BE2C (cell line): ENCODE data around the gene SPDYE4.

Experiments used
- DNase-seq: peaks from one replicate; pipeline ENCODE4 v3.0.0-alpha.2; 2020
- H3K27me3 ChIP-seq: fragments of 250-450 bp; sonication (Bioruptor Pico); 2 replicates; pipeline ENCODE4 v1.5.1; 2020; ENCODE audit warnings: mild to moderate bottlenecking
- H3K36me3 ChIP-seq: fragments of 250-450 bp; sonication (Bioruptor Pico); 2 replicates; pipeline ENCODE4 v1.5.1; 2020; ENCODE audit warnings: mild to moderate bottlenecking
- H3K4me1 ChIP-seq: fragments of 250-450 bp; sonication (Bioruptor Pico); 2 replicates; pipeline ENCODE4 v1.5.1; 2020
- H3K4me3 ChIP-seq: 2 replicates; pipeline ENCODE4 v1.5.1; 2011; ENCODE audit warnings: low read depth, low read length
- H3K9me3 ChIP-seq: fragments of 250-450 bp; sonication (Bioruptor Pico); 2 replicates; pipeline ENCODE4 v1.5.1; 2020
- TF ChIP-seq, protein P1 (sequence below): IDR thresholded peaks from 2 replicates; pipeline ENCODE4 v1.5.1; 2012; ENCODE audit warnings: mild to moderate bottlenecking, low read depth, low read length

SPDYE4 gene

DNA sequence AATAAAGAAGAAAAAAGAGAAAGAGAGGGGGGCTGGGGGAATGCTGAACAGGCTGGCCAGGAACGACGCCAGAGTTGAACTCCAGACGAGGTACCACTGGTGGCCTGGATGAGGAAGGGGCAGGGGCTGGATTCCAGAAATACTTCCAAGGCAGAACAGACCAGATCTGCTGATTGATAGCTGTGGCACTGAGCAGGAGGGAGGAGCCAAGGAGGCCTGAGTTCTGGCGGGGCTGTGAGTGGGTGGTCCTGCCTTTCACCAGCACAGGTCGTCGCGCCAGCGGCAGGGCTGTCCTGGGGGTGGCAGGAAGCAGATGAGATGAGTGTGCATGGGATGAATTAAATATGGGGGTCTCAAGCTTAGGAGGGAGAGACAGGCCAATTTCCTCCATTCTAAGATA, 19.2 kb downstream of the SPDYE4 start:
- no peaks in the 10 kb centered on the region for H3K4me1 ChIP-seq
- TF ChIP-seq, protein P1, sequence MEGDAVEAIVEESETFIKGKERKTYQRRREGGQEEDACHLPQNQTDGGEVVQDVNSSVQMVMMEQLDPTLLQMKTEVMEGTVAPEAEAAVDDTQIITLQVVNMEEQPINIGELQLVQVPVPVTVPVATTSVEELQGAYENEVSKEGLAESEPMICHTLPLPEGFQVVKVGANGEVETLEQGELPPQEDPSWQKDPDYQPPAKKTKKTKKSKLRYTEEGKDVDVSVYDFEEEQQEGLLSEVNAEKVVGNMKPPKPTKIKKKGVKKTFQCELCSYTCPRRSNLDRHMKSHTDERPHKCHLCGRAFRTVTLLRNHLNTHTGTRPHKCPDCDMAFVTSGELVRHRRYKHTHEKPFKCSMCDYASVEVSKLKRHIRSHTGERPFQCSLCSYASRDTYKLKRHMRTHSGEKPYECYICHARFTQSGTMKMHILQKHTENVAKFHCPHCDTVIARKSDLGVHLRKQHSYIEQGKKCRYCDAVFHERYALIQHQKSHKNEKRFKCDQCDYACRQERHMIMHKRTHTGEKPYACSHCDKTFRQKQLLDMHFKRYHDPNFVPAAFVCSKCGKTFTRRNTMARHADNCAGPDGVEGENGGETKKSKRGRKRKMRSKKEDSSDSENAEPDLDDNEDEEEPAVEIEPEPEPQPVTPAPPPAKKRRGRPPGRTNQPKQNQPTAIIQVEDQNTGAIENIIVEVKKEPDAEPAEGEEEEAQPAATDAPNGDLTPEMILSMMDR: no peak
- H3K4me3 ChIP-seq: no peak overlapping the region
- no peaks in the 10 kb centered on the region for H3K9me3 ChIP-seq
- no peak for DNase-seq
- no peaks in the 10 kb centered on the region for H3K27me3 ChIP-seq
- H3K36me3 ChIP-seq: no peaks in the 10 kb centered on the region

DNA sequence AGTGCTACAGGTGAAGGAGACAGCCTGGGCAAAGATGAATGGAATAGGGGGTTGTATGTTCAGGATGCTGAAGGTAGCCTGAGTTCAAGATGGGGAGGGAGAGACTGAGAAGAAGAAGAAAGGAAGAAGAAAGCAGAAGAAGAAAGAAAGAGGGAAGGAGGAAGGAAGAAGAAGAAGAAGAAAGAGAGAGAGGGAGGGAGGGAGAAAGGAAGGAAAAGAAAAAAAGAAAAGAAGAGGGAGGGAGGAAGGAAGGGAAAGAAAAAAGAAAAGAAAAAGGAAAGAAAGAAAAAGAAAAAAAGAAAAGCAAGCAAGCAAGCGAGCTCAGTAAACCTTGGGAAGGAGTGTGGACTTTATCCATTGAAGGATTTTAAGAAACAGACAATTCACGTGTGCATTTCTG, 21.6 kb downstream of the SPDYE4 start:
- Histone ChIP-seq H3K9me3 (no peaks in the 10 kb centered on the region), H3K4me3 (no peak overlapping the region), H3K27me3 (no peaks in the 10 kb centered on the region), H3K4me1 (no peaks in the 10 kb centered on the region), H3K36me3 (no peaks in the 10 kb centered on the region)
- DNase-seq: no peak
- TF ChIP-seq, protein P1: no peak

DNA sequence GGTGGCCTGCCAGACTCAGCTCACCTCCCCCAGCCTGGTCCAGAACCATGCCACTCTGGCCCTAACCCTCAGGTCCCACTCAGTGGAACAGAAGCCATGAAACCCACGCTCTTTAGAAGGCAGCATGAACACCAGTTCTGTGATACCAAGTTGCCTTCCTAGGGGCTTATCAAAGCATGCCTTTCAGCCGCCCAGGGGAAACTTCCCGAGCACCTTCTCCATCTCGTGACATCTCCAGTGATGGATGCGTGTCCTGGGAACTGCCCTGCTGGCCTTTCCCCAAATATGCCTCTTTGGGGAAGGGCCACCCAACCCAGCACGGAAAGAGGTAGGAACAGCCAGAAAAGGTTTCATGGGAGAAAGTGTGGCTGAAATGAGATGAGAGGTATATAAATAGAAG, 22.0 kb downstream of the SPDYE4 start:
- DNase-seq: no peak
- Histone ChIP-seq H3K36me3 (no peaks in the 10 kb centered on the region), H3K27me3 (no peaks in the 10 kb centered on the region), H3K9me3 (no peaks in the 10 kb centered on the region), H3K4me1 (no peaks in the 10 kb centered on the region), H3K4me3 (no peak overlapping the region)
- TF ChIP-seq, protein P1: no peak

DNA sequence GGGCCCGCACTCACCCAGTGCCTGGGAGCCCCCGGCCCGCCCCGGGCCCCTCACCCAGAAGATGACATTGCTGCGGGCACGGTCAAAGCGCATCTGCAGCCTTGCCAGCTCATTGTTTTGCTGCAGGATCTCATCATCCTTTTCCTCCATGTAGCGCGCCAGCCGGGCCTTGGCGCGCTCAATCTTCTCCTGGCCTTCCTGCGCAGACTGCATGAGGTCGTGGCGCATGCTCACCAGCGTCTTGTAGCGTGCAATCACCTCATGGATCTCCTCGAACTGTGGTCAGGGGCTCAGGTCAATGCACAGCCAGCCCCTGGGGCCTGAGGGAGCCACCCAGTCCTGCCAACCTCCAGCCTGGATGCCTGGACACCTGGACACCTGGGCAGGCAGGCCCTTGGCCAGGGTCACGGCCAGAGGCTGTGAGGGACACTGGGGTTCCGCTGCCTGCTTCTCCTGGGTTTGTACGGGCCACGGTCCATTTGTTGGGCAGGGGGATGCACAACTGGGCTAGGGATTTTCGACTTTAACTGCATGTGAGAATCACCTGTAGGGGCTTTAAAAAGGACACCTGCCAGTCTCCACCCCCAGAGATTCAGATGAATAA, 22.9 kb downstream of the SPDYE4 start:
- Histone ChIP-seq H3K36me3 (no peaks in the 10 kb centered on the region), H3K9me3 (no peaks in the 10 kb centered on the region), H3K4me1 (no peaks in the 10 kb centered on the region), H3K27me3 (no peaks in the 10 kb centered on the region), H3K4me3 (no peak overlapping the region)
- TF ChIP-seq, protein P1: no peak
- DNase-seq: no peak

DNA sequence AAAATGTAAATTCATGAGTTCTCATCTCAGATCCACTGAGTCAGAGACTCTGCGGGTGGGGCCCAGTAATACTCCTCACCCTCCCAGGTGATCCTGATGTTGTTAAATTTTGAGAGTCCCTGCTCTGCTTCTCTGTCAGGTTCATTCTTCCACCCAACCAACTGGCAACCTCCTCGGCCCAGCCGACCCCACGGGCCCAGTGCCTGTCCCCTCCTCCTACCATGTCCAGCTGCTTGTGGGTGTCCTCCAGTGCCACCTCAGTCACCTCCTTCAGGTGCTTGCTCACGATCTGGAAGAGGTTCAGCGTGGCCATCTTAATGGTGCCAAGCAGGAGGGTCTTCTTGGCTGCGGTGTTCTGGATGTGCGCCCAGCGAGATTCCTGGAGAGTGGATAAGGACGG, 23.5 kb downstream of the SPDYE4 start:
- DNase-seq: no peak
- H3K4me3 ChIP-seq: no peak overlapping the region
- H3K36me3 ChIP-seq: no peaks in the 10 kb centered on the region
- H3K4me1 ChIP-seq: no peaks in the 10 kb centered on the region
- no peaks in the 10 kb centered on the region for H3K9me3 ChIP-seq
- TF ChIP-seq, protein P1: no peak
- H3K27me3 ChIP-seq: no peaks in the 10 kb centered on the region

DNA sequence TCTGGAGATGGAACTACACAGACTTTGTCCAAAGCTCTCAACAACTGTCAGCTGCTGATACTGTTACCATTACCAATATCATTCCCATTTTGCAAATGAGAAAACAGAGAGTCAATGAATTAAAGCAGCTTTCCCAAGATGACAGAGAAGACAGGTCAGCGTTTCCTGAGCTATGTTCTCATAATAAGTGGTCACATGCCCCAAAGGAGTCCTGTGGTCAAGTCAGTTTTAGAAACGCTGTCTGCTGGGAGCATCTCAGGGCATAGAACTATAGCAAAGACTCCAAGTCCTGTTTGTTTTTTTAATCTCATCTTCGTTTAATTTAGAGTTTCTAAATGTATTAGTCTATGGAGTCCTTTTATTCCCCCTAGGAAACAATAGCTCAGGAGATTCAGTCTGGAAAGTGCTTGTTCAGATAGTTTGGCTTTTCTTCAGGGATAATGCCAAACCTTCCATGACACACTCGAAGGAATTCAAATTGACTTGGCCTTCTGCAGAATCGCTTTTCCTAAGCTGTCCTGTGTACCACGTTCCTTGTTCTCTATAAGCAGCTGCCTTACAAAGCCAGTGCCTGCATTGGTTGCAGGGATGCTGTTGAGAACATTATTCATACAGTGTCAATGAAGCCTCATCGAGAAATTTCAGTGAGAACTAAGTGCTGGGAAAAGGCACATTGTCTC, 25.8 kb downstream of the SPDYE4 start:
- TF ChIP-seq, protein P1: no peak
- no peak for DNase-seq

More for the DNA sequence above, 25.8 kb downstream of the SPDYE4 start:
- Histone ChIP-seq H3K4me1 (no peaks in the 10 kb centered on the region), H3K27me3 (no peaks in the 10 kb centered on the region), H3K36me3 (no peaks in the 10 kb centered on the region), H3K9me3 (no peaks in the 10 kb centered on the region), H3K4me3 (no peak overlapping the region)
